ENCODE measurements around the gene CACNA2D3. TPM values are rescaled to one million over a fixed set of nuclear protein-coding genes. Genes with fewer than 3 reads are reported as not detected.

The CACNA2D3 gene
- total RNA-seq, 2 donors from 2014 or later, result 0.97 TPM; not detected in 1

- no peak for DNase-seq
- no peak overlapping the region for H3K9ac ChIP-seq (ENCODE audit: extremely low read depth, low read length, poor library complexity, severe bottlenecking)
- Mint-ChIP-seq H3K9me3 (no peaks in the 10 kb centered on the region), H3K4me3 (no peak overlapping the region), H3K27me3 (ENCODE audit: insufficient read depth) (no peaks in the 10 kb centered on the region), H3K36me3 (ENCODE audit: low read depth) (no peaks in the 10 kb centered on the region), H3K4me1 (no peaks in the 10 kb centered on the region), H3K27ac (no peak overlapping the region)
- no peaks in the 10 kb centered on the region for H3K27me3 ChIP-seq (ENCODE audit: control insufficient read depth, insufficient read depth, low read length, poor library complexity, severe bottlenecking)
- WGBS, 2 experiments (ENCODE audit: insufficient coverage in 1 of 2, insufficient read length in 1 of 2), result 90 to 98% methylated on average over 4 to 5 of the region's 5 CpGs
- H3K36me3 ChIP-seq (ENCODE audit: control insufficient read depth, insufficient read depth, low read length), result no peaks in the 10 kb centered on the region
- H3K4me3 ChIP-seq (ENCODE audit: low read length), result no peak overlapping the region
- TF ChIP-seq, protein P1, sequence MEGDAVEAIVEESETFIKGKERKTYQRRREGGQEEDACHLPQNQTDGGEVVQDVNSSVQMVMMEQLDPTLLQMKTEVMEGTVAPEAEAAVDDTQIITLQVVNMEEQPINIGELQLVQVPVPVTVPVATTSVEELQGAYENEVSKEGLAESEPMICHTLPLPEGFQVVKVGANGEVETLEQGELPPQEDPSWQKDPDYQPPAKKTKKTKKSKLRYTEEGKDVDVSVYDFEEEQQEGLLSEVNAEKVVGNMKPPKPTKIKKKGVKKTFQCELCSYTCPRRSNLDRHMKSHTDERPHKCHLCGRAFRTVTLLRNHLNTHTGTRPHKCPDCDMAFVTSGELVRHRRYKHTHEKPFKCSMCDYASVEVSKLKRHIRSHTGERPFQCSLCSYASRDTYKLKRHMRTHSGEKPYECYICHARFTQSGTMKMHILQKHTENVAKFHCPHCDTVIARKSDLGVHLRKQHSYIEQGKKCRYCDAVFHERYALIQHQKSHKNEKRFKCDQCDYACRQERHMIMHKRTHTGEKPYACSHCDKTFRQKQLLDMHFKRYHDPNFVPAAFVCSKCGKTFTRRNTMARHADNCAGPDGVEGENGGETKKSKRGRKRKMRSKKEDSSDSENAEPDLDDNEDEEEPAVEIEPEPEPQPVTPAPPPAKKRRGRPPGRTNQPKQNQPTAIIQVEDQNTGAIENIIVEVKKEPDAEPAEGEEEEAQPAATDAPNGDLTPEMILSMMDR (conservative IDR thresholded peaks at IDR 0.05), result no peak
- H3K27ac ChIP-seq (ENCODE audit: low read depth, low read length), result no peak overlapping the region
- H3K9me3 ChIP-seq (ENCODE audit: control insufficient read depth, low read length), result no peaks in the 10 kb centered on the region
- no peaks in the 10 kb centered on the region for H3K4me1 ChIP-seq (ENCODE audit: control insufficient read depth, insufficient read depth, low read length)
These were observed 588.6 kb downstream of the CACNA2D3 start for GRCh38 chr3:54710954-54711353.

DNA sequence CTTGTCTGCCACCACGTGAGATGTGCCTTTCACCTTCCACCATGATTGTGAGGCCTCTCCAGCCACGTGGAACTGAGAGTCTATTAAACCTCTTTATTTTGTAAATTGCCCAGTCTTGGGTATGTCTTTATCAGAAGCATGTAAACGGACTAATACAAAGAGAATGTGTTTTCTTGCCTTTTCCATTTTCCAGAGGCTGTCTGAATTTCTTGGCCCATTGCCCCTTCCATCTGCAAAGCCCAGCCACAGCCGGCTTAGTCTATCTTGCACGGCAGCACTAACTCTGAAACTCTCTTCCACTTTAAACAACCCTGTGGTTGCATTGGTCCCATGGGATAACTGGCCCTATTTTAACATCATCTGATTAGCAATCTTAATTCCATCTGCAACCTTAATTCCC is 590.2 kb downstream of the CACNA2D3 start:
- WGBS, 2 experiments (ENCODE audit: insufficient coverage in 1 of 2, insufficient read length in 1 of 2), result 90 to 91% methylated on average over 5 of the region's 5 CpGs
- Mint-ChIP-seq H3K9me3 (no peaks in the 10 kb centered on the region), H3K36me3 (ENCODE audit: low read depth) (no peaks in the 10 kb centered on the region), H3K4me3 (no peak overlapping the region), H3K27me3 (ENCODE audit: insufficient read depth) (no peaks in the 10 kb centered on the region), H3K4me1 (no peaks in the 10 kb centered on the region), H3K27ac (no peak overlapping the region)
- no peaks in the 10 kb centered on the region for H3K27me3 ChIP-seq (ENCODE audit: control insufficient read depth, insufficient read depth, low read length, poor library complexity, severe bottlenecking)
- no peak overlapping the region for H3K9ac ChIP-seq (ENCODE audit: extremely low read depth, low read length, poor library complexity, severe bottlenecking)
- no peak overlapping the region for H3K27ac ChIP-seq (ENCODE audit: low read depth, low read length)
- H3K36me3 ChIP-seq (ENCODE audit: control insufficient read depth, insufficient read depth, low read length), result no peaks in the 10 kb centered on the region
- H3K9me3 ChIP-seq (ENCODE audit: control insufficient read depth, low read length), result no peaks in the 10 kb centered on the region
- no peak for DNase-seq
- H3K4me1 ChIP-seq (ENCODE audit: control insufficient read depth, insufficient read depth, low read length), result no peaks in the 10 kb centered on the region
- no peak overlapping the region for H3K4me3 ChIP-seq (ENCODE audit: low read length)
- TF ChIP-seq, protein P1 (conservative IDR thresholded peaks at IDR 0.05), result no peak

DNA sequence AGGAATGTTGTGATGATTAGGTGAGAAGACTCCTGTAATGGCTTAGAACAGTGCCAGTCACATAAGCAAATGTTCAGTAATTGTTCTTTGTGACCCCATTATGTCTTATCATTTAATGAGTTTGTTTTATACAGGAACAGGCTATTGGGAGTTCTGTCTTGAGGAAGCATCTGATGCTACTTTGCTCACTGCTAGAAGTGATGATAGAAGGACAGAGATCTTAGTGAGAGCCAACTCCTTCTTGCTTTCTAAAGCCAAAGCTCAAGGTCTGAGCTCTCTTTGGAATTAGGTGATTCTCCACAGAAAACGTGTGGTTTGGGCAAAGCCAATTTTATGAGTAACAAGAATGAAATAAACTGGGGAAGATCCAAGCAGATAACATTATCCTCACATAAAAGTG is 590.7 kb downstream of the CACNA2D3 start:
- H3K27ac Mint-ChIP-seq, result no peak overlapping the region
- H3K9me3 Mint-ChIP-seq, result no peaks in the 10 kb centered on the region
- Histone ChIP-seq H3K4me3 (ENCODE audit: low read length) (no peak overlapping the region), H3K4me1 (ENCODE audit: control insufficient read depth, insufficient read depth, low read length) (no peaks in the 10 kb centered on the region), H3K36me3 (ENCODE audit: control insufficient read depth, insufficient read depth, low read length) (no peaks in the 10 kb centered on the region), H3K27me3 (ENCODE audit: control insufficient read depth, insufficient read depth, low read length, poor library complexity, severe bottlenecking) (no peaks in the 10 kb centered on the region), H3K27ac (ENCODE audit: low read depth, low read length) (no peak overlapping the region), H3K9ac (ENCODE audit: extremely low read depth, low read length, poor library complexity, severe bottlenecking) (no peak overlapping the region), H3K9me3 (ENCODE audit: control insufficient read depth, low read length) (no peaks in the 10 kb centered on the region)
- H3K4me1 Mint-ChIP-seq, result no peaks in the 10 kb centered on the region
- no peak for DNase-seq
- H3K4me3 Mint-ChIP-seq, result no peak overlapping the region
- no peaks in the 10 kb centered on the region for H3K36me3 Mint-ChIP-seq (ENCODE audit: low read depth)
- WGBS, 2 experiments (ENCODE audit: insufficient coverage in 1 of 2, insufficient read length in 1 of 2), result 73% methylated on average over 1 of the region's 1 CpG; no CpG with 5 or more reads in 1 of the 2 experiments
- TF ChIP-seq, protein P1 (conservative IDR thresholded peaks at IDR 0.05), result no peak
- H3K27me3 Mint-ChIP-seq (ENCODE audit: insufficient read depth), result no peaks in the 10 kb centered on the region

Measured in endodermal cell (in vitro differentiated cells).